GM06990 (cell line): ENCODE data around the gene PLSCR3.

ENCODE experiments used
- DNase-seq: peaks from one replicate; pipeline ENCODE4 v3.0.0-alpha.2; 2011; ENCODE audit not compliant: insufficient read length; ENCODE audit errors: extremely low read depth
- H3K27me3 ChIP-seq: replicated peaks from 2 replicates; pipeline ENCODE4 v1.6.0; 2011; ENCODE audit warnings: low read length; ENCODE audit not compliant: control insufficient read depth, insufficient read depth
- H3K36me3 ChIP-seq: 2 replicates; pipeline ENCODE4 v1.5.1; 2011; ENCODE audit warnings: low read length; ENCODE audit not compliant: control insufficient read depth, insufficient read depth
- H3K4me3 ChIP-seq: replicated peaks from 2 replicates; pipeline ENCODE4 v1.5.1; 2011; ENCODE audit warnings: low read depth, mild to moderate bottlenecking, control low read depth, low read length
- TF ChIP-seq, protein P1 (sequence below): IDR thresholded peaks from 2 replicates; pipeline ENCODE4 v1.5.1; 2011; ENCODE audit warnings: low read length, control low read depth, mild to moderate bottlenecking, inconsistent platforms; ENCODE audit not compliant: insufficient read depth, poor library complexity, severe bottlenecking

Gene PLSCR3

DNA sequence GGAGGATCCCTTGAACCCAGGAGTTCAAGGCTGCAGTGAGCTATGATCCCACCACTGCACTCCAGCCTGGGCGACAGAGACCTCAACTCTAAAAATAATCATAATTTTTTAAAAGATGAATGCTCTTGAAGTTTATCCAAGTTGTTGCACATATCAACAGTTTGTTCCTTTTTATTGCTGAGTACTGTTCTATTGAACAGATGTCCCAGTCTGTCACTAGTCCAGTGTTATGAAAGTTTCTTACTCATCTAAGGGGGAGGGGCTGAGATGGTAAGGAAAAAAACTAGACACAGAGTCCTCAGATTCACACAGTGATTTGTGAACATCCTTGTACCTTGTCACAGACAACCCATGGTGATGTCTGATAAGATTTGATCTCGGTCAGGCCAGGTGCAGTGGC lies 54.1 kb downstream of the PLSCR3 start:
- DNase-seq: no peak
- peaks cover 23% of the 10 kb centered on the region for H3K36me3 ChIP-seq
- TF ChIP-seq, protein P1, sequence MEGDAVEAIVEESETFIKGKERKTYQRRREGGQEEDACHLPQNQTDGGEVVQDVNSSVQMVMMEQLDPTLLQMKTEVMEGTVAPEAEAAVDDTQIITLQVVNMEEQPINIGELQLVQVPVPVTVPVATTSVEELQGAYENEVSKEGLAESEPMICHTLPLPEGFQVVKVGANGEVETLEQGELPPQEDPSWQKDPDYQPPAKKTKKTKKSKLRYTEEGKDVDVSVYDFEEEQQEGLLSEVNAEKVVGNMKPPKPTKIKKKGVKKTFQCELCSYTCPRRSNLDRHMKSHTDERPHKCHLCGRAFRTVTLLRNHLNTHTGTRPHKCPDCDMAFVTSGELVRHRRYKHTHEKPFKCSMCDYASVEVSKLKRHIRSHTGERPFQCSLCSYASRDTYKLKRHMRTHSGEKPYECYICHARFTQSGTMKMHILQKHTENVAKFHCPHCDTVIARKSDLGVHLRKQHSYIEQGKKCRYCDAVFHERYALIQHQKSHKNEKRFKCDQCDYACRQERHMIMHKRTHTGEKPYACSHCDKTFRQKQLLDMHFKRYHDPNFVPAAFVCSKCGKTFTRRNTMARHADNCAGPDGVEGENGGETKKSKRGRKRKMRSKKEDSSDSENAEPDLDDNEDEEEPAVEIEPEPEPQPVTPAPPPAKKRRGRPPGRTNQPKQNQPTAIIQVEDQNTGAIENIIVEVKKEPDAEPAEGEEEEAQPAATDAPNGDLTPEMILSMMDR: no peak
- no peak overlapping the region for H3K4me3 ChIP-seq
- no peaks in the 10 kb centered on the region for H3K27me3 ChIP-seq
